ENCODE measurements around the gene HTR2B. TPM values are rescaled to one million over a fixed set of nuclear protein-coding genes. Genes with fewer than 3 reads are reported as not detected.
A peak's percentile ranks its signal among the peaks of the same experiment; 100 is the strongest.
"Not testable (repeated sequence)": the region's sequence is repeated elsewhere in the genome, so short reads cannot be mapped to it uniquely, and the experiment has no call there.

The HTR2B gene
- total RNA-seq, 1 experiment from 2014 or later: not detected

DNA sequence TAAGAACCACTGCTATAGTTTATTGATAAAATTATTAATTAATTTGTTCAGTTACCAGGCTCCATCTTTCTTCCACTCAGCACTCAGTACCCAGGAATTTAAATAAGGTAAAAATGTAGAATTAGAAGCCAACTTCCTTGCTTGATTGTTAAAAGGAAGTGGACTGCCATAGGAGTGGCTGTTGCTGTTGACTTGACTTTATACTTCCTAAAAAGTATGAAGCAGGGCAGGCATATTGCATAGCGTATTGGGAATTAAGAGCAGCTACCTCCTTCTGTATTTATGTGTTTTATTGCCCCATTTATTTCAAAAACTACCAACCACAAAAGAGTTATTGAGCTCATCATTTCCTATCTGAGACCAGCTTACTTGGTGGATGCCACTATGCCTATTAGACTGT, 40.3 kb downstream of the HTR2B start:
- Mint-ChIP-seq H3K36me3 (peaks cover 81% of the 10 kb centered on the region), H3K9me3 (no peaks in the 10 kb centered on the region), H3K4me3 (no peak overlapping the region), H3K4me1 (no peaks in the 10 kb centered on the region), H3K27ac (no peak overlapping the region), H3K27me3 (ENCODE audit: low read depth) (no peaks in the 10 kb centered on the region)
- no peak for ATAC-seq
- ChIA-PET CTCF (interaction anchor here (1.4 kb wide), 1 partner anchor 20 kb away, joined by 4 read pairs; no protein-coding TSS in a partner anchor), POLR2A (no interaction called here)
- DNase-seq (ENCODE audit: low spot score): no peak
- TF ChIP-seq ZNF317 (CRISPR knock-in tag; IDR thresholded peaks at IDR 0.05; ENCODE audit: borderline replicate concordance, low read depth): no peak
- TF ChIP-seq RORB (CRISPR knock-in tag; IDR thresholded peaks at IDR 0.05): no peak
- TF ChIP-seq JAZF1 (CRISPR knock-in tag; IDR thresholded peaks at IDR 0.05): no peak
- TF ChIP-seq CBFB (CRISPR knock-in tag; IDR thresholded peaks at IDR 0.05; ENCODE audit: low read depth): no peak
- TF ChIP-seq SMAD3 (CRISPR knock-in tag; IDR thresholded peaks at IDR 0.05; ENCODE audit: borderline replicate concordance): no peak

- ChIA-PET POLR2A (no interaction called here), CTCF (interaction anchor here (0.6 kb wide), 1 partner anchor 142 kb away, joined by 3 read pairs; no protein-coding TSS in a partner anchor)
- Mint-ChIP-seq H3K9me3 (no peaks in the 10 kb centered on the region), H3K4me3 (no peak overlapping the region), H3K4me1 (no peaks in the 10 kb centered on the region), H3K27me3 (ENCODE audit: low read depth) (no peaks in the 10 kb centered on the region), H3K36me3 (peaks cover 64% of the 10 kb centered on the region), H3K27ac (no peak overlapping the region)
- no peak for ATAC-seq
- TF ChIP-seq ZNF263 (CRISPR knock-in tag; IDR thresholded peaks at IDR 0.05; ENCODE audit: low read depth) (no peak), ZNF138 (CRISPR knock-in tag; conservative IDR thresholded peaks at IDR 0.05) (no peak), NFATC4 (CRISPR knock-in tag; IDR thresholded peaks at IDR 0.05) (no peak)
- DNase-seq (ENCODE audit: low spot score): no peak
Measured at GRCh38 chr2:231069379-231070054, 55.3 kb downstream of the HTR2B start.

GRCh38 chr2:231068525-231069222, 56.2 kb downstream of the HTR2B start:
- CTCF ChIA-PET: no interaction called here
- peaks cover 71% of the 10 kb centered on the region for H3K36me3 Mint-ChIP-seq
- TF ChIP-seq ZNF232 (CRISPR knock-in tag; IDR thresholded peaks at IDR 0.05) (no peak), GRHL2 (CRISPR knock-in tag; IDR thresholded peaks at IDR 0.05; ENCODE audit: insufficient replicate concordance, severe bottlenecking) (no peak), GABPB1 (CRISPR knock-in tag; IDR thresholded peaks at IDR 0.05) (peak; percentile 64; the same call in 1 of the 2 replicates)
- TF ChIP-seq, protein P1, sequence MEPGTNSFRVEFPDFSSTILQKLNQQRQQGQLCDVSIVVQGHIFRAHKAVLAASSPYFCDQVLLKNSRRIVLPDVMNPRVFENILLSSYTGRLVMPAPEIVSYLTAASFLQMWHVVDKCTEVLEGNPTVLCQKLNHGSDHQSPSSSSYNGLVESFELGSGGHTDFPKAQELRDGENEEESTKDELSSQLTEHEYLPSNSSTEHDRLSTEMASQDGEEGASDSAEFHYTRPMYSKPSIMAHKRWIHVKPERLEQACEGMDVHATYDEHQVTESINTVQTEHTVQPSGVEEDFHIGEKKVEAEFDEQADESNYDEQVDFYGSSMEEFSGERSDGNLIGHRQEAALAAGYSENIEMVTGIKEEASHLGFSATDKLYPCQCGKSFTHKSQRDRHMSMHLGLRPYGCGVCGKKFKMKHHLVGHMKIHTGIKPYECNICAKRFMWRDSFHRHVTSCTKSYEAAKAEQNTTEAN (CRISPR knock-in tag; IDR thresholded peaks at IDR 0.05): no peak
- TF ChIP-seq, protein P2, sequence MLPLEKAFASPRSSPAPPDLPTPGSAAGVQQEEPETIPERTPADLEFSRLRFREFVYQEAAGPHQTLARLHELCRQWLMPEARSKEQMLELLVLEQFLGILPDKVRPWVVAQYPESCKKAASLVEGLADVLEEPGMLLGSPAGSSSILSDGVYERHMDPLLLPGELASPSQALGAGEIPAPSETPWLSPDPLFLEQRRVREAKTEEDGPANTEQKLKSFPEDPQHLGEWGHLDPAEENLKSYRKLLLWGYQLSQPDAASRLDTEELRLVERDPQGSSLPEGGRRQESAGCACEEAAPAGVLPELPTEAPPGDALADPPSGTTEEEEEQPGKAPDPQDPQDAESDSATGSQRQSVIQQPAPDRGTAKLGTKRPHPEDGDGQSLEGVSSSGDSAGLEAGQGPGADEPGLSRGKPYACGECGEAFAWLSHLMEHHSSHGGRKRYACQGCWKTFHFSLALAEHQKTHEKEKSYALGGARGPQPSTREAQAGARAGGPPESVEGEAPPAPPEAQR (CRISPR knock-in tag; IDR thresholded peaks at IDR 0.05): no peak

DNA sequence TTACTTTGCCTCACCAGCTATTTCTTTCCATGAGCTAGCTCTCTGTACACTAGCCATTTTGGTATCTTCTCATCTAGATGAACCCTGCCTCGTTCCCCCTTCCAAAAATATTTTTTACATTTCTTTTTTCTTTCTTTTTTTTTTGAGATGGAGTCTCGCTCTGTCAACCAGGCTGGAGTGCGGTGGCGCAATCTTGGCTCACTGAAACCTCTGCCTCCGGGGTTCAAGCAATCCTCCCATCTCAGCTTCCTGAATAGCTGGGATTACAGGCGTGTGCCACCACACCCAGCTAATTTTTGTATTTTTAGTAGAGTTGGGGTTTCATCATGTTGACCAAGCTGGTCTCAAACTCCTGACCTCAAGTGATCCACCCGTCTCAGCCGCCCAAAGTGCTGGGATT, 57.3 kb downstream of the HTR2B start:
- ATAC-seq; H3K4me1 Mint-ChIP-seq; H3K27me3 Mint-ChIP-seq (ENCODE audit: low read depth); H3K27ac Mint-ChIP-seq; POLR2A ChIA-PET; H3K9me3 Mint-ChIP-seq; DNase-seq (ENCODE audit: low spot score); H3K4me3 Mint-ChIP-seq: not testable (repeated sequence)
- CTCF ChIA-PET: interaction anchor here (0.6 to 1.4 kb wide), 3 partner anchors 14 to 611 kb away, joined by 3 to 6 read pairs (median 4); no protein-coding TSS in a partner anchor
- peaks cover 75% of the 10 kb centered on the region for H3K36me3 Mint-ChIP-seq

More at GRCh38 chr2:231068525-231069222, 56.2 kb downstream of the HTR2B start:
- POLR2A ChIA-PET: no interaction called here
- Mint-ChIP-seq H3K27ac (no peak overlapping the region), H3K27me3 (ENCODE audit: low read depth) (no peaks in the 10 kb centered on the region), H3K4me3 (no peak overlapping the region), H3K4me1 (no peaks in the 10 kb centered on the region), H3K9me3 (no peaks in the 10 kb centered on the region)
- DNase-seq (ENCODE audit: low spot score) (no peak), ATAC-seq (no peak)
